Measurements from ENCODE around the gene COX17.

Gene COX17

GRCh38 chr3:119703820-119704531 is 26.8 kb upstream of the COX17 start:
- no peak for DNase-seq (ENCODE audit: low read depth, low spot score)
- no peak for TF ChIP-seq CTCF (IDR thresholded peaks at IDR 0.05; ENCODE audit: insufficient read depth, low read length, missing control alignments)
- CTCF ChIA-PET: interaction anchor here (0.7 to 1.0 kb wide), 2 partner anchors 11 to 14 kb away, joined by 3 to 4 read pairs; no protein-coding TSS in a partner anchor
- no peak overlapping the region for H3K4me3 ChIP-seq (ENCODE audit: low read depth, low read length)
- POLR2A ChIA-PET: no interaction called here

DNA sequence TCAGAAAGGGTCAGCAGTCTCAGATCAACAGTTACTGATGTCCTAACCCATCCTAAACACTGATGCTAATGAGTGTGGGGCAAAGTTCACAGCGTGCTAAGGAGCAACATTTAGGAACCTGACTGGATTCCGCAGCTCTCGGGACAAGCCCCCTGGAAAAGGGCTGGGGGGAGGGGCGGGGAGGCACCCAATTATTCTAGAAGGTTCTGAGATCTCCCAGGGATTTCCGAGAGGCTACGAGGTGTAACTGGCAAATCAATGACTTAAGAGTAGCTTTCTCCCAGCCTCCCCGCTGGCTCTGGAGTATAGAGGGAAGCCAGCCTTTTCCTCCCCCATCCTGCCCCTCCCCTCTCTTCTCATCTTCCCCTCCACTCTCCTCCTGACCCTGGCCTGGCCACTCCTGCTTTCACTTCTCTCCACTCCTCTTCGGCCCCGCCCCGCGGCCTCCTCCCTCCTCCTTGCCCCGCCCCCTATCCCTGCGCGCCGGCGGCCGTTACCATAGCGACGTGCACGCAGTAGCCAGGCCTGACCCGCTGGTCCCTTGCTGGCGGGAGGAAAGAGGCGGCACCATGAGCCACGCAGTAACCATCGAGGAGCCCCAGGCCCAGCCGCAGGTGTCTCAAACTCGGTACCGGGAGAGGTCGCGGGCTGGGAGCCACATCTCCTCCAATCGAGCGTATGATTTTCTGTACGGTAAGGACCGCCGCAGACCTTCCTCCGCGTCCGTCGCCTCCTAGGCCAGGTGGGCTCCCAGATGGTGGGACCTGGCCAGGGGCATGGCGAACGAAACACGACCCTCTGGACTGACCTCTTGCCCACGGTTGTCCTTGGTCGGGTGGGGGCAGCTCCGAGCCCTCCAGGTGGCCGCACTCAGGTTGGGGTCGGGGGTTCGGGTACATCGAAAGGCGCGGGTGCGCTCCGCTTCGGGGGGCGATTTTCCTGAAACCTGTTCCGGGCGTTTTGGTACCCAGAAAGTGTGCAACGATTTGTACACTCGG is 25.6 kb upstream of the COX17 start, which contains the start of gene CFAP91:
TSS of gene CFAP91 (plus strand) at position 493 of the 998 bp plus-strand sequence. CDS start at position 570, 77 bp downstream.
- ChIA-PET POLR2A (interaction anchor here (0.5 to 0.6 kb wide), 2 partner anchors 9 to 27 kb away, joined by 3 to 4 read pairs; no protein-coding TSS in a partner anchor), CTCF (interaction anchor here (1.0 kb wide), 1 partner anchor 22 kb away, joined by 3 read pairs; no protein-coding TSS in a partner anchor)
- peak; percentile 46 for DNase-seq (ENCODE audit: low read depth, low spot score)
- no peak for TF ChIP-seq CTCF (IDR thresholded peaks at IDR 0.05; ENCODE audit: insufficient read depth, low read length, missing control alignments)
- peak within 1 kb of the TSS; percentile 63 for H3K4me3 ChIP-seq (ENCODE audit: low read depth, low read length)

DNA sequence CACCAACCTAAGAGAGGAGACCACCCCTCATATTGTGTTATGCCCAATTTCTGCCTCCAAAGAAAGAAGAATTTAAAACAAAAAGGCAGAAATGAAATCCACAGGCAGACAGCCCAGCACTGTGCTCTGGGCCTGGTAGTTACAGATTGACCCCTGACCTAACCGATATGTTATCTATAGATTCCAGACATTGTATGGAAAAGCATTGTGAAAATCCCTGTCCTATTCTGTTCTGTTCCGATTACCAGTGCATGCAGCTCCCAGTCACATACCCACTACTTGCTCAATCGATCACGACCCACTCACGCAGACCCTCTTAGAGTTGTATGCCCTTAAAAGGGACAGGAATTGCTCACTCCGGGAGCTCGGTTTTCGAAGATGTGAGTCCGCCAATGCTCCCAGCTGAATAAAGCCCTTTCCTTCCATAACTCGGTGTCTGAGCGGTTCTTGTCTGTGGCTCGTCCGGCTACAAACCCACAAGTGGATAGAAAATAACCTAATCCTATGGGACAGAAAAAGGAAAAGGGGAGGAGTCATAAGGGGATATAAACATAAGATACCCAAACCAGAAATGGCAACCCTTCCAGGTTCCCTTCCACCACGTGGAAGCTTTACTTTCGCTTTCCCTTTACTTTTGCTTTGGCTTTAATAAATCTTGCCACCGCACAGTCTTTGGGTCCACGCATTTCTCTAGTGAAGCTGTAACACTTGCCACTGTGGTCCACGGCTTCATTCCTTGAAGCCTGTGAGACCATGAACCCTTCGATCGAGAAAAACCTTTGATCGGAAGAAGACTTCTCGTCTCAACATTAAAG is 23.9 kb upstream of the COX17 start:
- ChIA-PET CTCF (no interaction called here), POLR2A (no interaction called here)
- DNase-seq (ENCODE audit: low read depth, low spot score): no peak
- no peak for TF ChIP-seq CTCF (IDR thresholded peaks at IDR 0.05; ENCODE audit: insufficient read depth, low read length, missing control alignments)
- no peak overlapping the region for H3K4me3 ChIP-seq (ENCODE audit: low read depth, low read length)

DNA sequence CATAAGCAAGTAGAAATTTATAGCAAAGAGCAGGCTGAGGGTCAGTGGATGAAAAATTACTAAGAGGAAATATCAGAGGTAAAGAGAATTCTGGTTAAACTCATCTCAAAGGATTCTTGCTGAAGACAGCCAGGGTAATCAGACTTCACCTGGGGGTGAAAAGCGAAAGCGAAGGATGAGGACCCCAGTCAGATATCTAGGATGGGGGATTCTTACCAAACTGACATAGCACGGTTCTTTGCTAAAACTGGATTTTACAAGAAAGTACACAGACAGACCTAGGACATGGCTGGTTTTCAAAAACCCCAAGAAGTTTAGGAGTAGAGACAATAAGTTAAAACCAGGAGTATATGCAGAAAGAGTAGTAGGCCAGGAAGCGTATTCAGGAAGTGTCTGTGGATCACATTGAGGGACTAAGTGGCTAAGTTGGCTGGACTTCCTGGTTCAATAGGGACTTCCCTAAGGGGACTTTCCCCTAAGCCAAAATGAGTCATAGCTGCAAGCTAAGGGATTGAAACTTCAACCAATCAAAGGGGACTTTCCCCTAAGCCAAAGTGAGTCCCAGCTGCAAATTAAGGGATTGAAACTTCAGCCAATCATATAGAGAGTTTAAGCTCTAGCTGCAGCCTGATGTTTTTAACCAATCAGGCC is 23.2 kb upstream of the COX17 start:
- CTCF ChIA-PET: no interaction called here
- DNase-seq (ENCODE audit: low read depth, low spot score): no peak
- POLR2A ChIA-PET: no interaction called here

DNA sequence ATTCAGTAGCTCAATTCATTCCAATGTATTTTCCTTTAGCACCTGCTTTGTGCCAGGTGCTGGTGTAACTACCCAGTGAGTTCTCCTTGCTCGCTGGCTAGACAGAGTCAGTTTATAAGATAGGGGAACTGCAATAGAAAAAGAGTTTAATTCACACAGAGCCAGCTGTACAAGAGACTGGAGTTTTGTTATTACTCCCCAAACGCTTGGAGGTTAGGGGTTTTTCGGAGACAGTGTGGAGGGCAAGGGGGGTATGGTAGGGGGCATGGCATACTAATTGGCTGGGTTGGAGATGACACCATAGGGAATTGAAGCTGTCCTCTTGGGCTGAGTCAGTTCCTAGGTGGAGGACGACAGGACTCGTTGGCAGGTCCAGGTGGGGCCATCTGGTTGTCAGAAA is 20.2 kb upstream of the COX17 start:
- no peak overlapping the region for H3K4me3 ChIP-seq (ENCODE audit: low read depth, low read length)
- DNase-seq (ENCODE audit: low read depth, low spot score): no peak
- no peak for TF ChIP-seq CTCF (IDR thresholded peaks at IDR 0.05; ENCODE audit: insufficient read depth, low read length, missing control alignments)
- ChIA-PET POLR2A (no interaction called here), CTCF (interaction anchor here (0.9 to 1.2 kb wide), 3 partner anchors 10 to 14 kb away, joined by 3 to 4 read pairs (median 3); no protein-coding TSS in a partner anchor)

More for the DNA sequence above, 23.2 kb upstream of the COX17 start:
- no peak overlapping the region for H3K4me3 ChIP-seq (ENCODE audit: low read depth, low read length)
- no peak for TF ChIP-seq CTCF (IDR thresholded peaks at IDR 0.05; ENCODE audit: insufficient read depth, low read length, missing control alignments)
